ENCODE data around the gene ZNF182.
A peak's percentile ranks its signal among the peaks of the same experiment; 100 is the strongest.
"Not testable (repeated sequence)": the region's sequence is repeated elsewhere in the genome, so short reads cannot be mapped to it uniquely, and the experiment has no call there.

ZNF182 gene

DNA sequence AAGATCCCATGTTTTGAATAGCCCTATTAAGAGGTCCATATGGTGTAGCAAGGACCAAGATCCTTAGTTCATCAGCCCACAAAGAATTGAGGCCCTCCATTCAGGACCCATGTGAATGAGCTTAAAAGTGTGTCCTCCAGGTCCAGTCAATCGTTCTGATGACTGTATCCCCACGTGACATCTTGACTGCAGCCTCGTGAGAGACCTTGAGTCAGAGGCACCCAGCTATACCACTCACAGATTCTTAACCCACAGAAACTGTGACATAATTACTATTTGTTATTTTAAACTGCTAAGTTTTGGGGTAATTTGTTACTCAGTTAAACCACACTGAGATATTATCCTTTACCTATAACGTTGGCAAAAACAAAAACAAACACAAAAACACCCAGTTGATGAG is 62.4 kb downstream of the ZNF182 start:
- TF ChIP-seq, protein P1, sequence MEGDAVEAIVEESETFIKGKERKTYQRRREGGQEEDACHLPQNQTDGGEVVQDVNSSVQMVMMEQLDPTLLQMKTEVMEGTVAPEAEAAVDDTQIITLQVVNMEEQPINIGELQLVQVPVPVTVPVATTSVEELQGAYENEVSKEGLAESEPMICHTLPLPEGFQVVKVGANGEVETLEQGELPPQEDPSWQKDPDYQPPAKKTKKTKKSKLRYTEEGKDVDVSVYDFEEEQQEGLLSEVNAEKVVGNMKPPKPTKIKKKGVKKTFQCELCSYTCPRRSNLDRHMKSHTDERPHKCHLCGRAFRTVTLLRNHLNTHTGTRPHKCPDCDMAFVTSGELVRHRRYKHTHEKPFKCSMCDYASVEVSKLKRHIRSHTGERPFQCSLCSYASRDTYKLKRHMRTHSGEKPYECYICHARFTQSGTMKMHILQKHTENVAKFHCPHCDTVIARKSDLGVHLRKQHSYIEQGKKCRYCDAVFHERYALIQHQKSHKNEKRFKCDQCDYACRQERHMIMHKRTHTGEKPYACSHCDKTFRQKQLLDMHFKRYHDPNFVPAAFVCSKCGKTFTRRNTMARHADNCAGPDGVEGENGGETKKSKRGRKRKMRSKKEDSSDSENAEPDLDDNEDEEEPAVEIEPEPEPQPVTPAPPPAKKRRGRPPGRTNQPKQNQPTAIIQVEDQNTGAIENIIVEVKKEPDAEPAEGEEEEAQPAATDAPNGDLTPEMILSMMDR (IDR thresholded peaks at IDR 0.05), result no peak
- no peak for DNase-seq (ENCODE audit: low spot score)
- no peak overlapping the region for H3K27ac ChIP-seq
- no peak overlapping the region for H3K4me3 ChIP-seq

DNA sequence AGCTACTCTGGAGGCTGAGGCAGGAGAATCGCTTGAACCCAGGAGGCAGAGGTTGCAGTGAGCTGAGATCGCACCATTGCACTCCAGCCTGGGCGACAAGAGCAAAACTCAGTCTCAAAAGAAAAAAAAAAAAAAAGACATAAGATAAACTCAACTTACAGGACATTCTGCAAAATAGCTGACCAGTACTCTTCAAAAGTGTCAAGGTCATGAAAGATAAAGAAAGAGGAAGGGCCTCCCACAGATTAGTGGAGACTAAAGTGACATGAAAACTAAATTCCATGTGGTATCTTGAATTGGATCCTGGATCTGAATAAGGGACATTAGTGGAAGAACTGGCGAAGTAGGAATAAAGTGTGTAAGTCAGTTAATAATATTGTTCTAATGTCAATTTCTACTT is 63.3 kb downstream of the ZNF182 start:
- DNase-seq (ENCODE audit: low spot score), result no peak
- no peak overlapping the region for H3K4me3 ChIP-seq
- TF ChIP-seq, protein P1 (IDR thresholded peaks at IDR 0.05), result no peak

DNA sequence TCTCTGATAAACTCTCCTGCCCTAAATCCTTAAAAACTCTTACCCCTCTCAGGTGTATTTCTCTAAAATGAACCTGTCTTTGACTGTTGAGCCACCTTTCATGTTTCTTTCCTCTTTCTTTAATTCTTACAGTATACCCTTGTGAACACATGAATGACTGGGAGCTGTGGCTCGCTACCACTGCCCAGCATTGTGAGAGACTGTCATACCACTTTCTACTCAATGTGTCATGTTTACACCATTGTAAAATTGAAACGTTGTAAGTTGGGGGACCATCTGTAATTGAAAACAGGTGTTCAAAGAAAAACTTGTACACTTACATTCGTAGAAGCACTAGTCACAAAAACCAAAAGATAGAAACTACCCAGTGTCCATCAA is 66.9 kb downstream of the ZNF182 start:
- Histone ChIP-seq H3K27ac (no peak overlapping the region), H3K4me3 (no peak overlapping the region)
- no peak for DNase-seq (ENCODE audit: low spot score)
- TF ChIP-seq, protein P1 (IDR thresholded peaks at IDR 0.05), result no peak

More for the DNA sequence above, 63.3 kb downstream of the ZNF182 start:
- no peak overlapping the region for H3K27ac ChIP-seq

DNA sequence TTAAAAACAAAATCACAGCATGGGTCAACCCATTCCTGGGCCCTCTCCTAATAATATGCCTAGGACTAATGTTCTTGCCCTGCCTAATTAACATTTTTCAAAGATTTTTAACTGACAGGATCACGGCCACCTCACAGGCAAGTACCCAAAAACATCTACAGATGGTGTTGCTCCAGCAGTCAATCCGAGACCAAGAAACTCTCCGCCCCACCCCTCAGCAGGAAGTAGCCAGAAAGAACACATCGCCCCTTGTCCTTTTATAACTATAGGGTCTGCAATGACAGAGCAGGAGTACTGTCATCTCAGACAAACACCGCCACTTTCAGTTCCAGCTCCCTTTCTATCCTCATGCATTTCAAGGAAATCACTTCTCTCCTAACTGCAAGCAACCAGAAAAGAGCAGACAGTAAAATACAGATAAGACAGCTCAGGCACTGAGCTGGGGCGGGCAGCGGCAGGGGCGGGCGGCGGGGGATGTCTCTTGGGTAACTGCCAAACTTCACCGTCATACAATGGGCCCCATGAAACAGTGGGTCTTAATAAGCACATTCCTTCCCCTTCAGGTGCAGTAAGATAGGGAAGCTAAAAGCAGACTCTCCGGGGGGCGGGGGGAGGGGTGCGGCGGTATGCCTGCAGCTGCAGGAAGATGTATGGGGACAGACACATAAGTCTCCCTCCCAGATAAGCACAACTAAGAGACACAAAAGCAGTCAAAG is 67.4 kb downstream of the ZNF182 start:
- Histone ChIP-seq H3K4me3 (peak overlapping the region; percentile 28), H3K27ac (no peak overlapping the region)
- no peak for DNase-seq (ENCODE audit: low spot score)
- TF ChIP-seq, protein P1 (IDR thresholded peaks at IDR 0.05), result no peak

- Histone ChIP-seq H3K4me3 (no peak overlapping the region), H3K27ac (no peak overlapping the region)
- no peak for DNase-seq (ENCODE audit: low spot score)
- TF ChIP-seq, protein P1 (IDR thresholded peaks at IDR 0.05), result no peak
These were observed 69.8 kb downstream of the ZNF182 start for GRCh38 chrX:47933946-47934345.

DNA sequence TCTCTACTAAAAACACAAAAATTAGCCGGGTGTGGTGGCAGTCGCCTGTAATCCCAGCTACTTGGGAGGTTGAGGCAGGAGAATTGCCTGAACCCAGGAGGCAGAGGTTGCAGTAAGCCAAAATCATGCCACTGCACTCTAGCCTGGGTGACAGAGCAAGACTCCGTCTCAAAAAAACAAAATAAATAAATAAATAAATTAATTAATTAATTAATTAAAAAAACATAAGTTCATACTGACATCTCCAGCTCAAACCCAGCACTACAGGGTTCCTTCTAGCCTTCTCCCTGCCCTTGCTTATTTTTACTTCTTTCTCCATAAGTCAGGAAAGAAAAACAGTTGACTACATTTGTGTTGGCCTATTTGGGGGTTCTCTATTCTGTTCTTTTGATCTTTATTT is 71.8 kb downstream of the ZNF182 start:
- not testable (repeated sequence) for DNase-seq (ENCODE audit: low spot score); H3K4me3 ChIP-seq; H3K27ac ChIP-seq

GRCh38 chrX:47927212-47927611 is 76.6 kb downstream of the ZNF182 start:
- Histone ChIP-seq H3K27ac (no peak overlapping the region), H3K4me3 (no peak overlapping the region)
- TF ChIP-seq, protein P1 (IDR thresholded peaks at IDR 0.05), result no peak
- no peak for DNase-seq (ENCODE audit: low spot score)

Measured in coronary artery (tissue), 2 donors.